Left lung (tissue), 10 donors: ENCODE data around the gene EHMT1. TPM values are rescaled to one million over a fixed set of nuclear protein-coding genes. Genes with fewer than 3 reads are reported as not detected.

Source experiments
- ATAC-seq: fragments of 200-7000 bp; cut with Tn5 transposase; one replicate; pipeline ENCODE4 v1.9.1; 2020; ENCODE audit warnings: moderate library complexity
- DNase-seq, 4 donors: peaks; one replicate each; pipeline ENCODE4 v3.0.0-alpha.2; 2013 to 2020
- H3K27ac ChIP-seq, 2 donors: fragments of 200-600 bp; sonication (generic) in 1 of 2; one replicate each; pipeline versions ENCODE4 v1.5.0 to v1.8.0; 2020 to 2021
- H3K27me3 ChIP-seq, 2 donors: fragments of 200-600 bp; sonication (generic) in 1 of 2; one replicate each; pipeline versions ENCODE4 v1.5.0 to v1.8.0; 2020 to 2021
- H3K36me3 ChIP-seq, 2 donors: fragments of 200-600 bp; sonication (generic) in 1 of 2; one replicate each; pipeline versions ENCODE4 v1.5.0 to v1.8.0; 2020 to 2021
- H3K4me1 ChIP-seq, 2 donors: fragments of 200-600 bp; one replicate each; pipeline ENCODE4 v1.8.0; 2021
- H3K4me3 ChIP-seq, 2 donors: fragments of 200-600 bp; sonication (generic) in 1 of 2; one replicate each; pipeline versions ENCODE4 v1.5.0 to v1.8.0; 2020 to 2021; ENCODE audit warnings: mild to moderate bottlenecking in 1 of 2
- H3K9me3 ChIP-seq, 2 donors: fragments of 200-600 bp; sonication (generic) in 1 of 2; one replicate each; pipeline versions ENCODE4 v1.5.0 to v1.8.0; 2020 to 2021
- CTCF ChIP-seq, 2 donors: fragments of 200-600 bp; sonication (generic) in 1 of 2; IDR thresholded peaks; one replicate each; pipeline versions ENCODE4 v1.5.0 to v1.8.0; 2021; ENCODE audit warnings: antibody characterized with exemption in 2 of 2
- intact Hi-C, 2 donors: fragments of 100-400 bp; cut with DNase I; formaldehyde crosslinking; loops; one replicate each; pipeline versions ENCODE4 v1.11.2 to v1.14.2; 2022
- polyA plus RNA-seq, 6 donors: library from polyadenylated mRNA; unstranded; fragments of 120-200 nt; gene quantifications; one replicate each; pipeline ENCODE4 v1.2.1, GENCODE V29; 2013; ENCODE audit not compliant: insufficient read length in 6 of 6
- total RNA-seq, 2 donors: library from RNA; stranded (reverse); fragmentation: NEBNext Ultra II Directional; extraction: Animal tissue kit (Norgen Biotek cat#: 25700); gene quantifications; one replicate each; pipeline ENCODE4 v1.2.1, GENCODE V29; 2021
- donor health status: DM: no; HTN: yes; CAD: no.
- donor health status: DM: no; HTN: no; CAD: no.

EHMT1 gene
- total and polyA plus RNA-seq, 8 donors: 71.5 to 92.7 (median 82.7) TPM

GRCh38 chr9:137680444-137681358 lies 61.9 kb downstream of the EHMT1 start:
- H3K9me3 ChIP-seq: no peaks in the 10 kb centered on the region
- ATAC-seq (peak; percentile 61), DNase-seq (no peak)
- peaks cover 0 to 7% of the 10 kb centered on the region in 2 donors for H3K36me3 ChIP-seq
- no peak overlapping the region for H3K4me3 ChIP-seq
- no peak overlapping the region for H3K27ac ChIP-seq
- H3K4me1 ChIP-seq: peaks cover 12 to 32% of the 10 kb centered on the region in 2 donors
- H3K27me3 ChIP-seq: no peaks in the 10 kb centered on the region
- intact Hi-C loops: no loop called here
- TF ChIP-seq CTCF (IDR thresholded peaks at IDR 0.05): no peak

- H3K9me3 ChIP-seq: no peaks in the 10 kb centered on the region
- intact Hi-C loops: no loop called here
- peaks cover 12 to 33% of the 10 kb centered on the region in 2 donors for H3K4me1 ChIP-seq
- DNase-seq (no peak), ATAC-seq (peak; percentile 83)
- peaks cover 0 to 7% of the 10 kb centered on the region in 2 donors for H3K36me3 ChIP-seq
- TF ChIP-seq CTCF (IDR thresholded peaks at IDR 0.05): no peak
- H3K4me3 ChIP-seq: no peak overlapping the region
- no peaks in the 10 kb centered on the region for H3K27me3 ChIP-seq
- no peak overlapping the region for H3K27ac ChIP-seq
Measured at GRCh38 chr9:137682428-137683105, 63.8 kb downstream of the EHMT1 start.

GRCh38 chr9:137683262-137683864 lies 64.6 kb downstream of the EHMT1 start:
- H3K27ac ChIP-seq: no peak overlapping the region
- H3K27me3 ChIP-seq: no peaks in the 10 kb centered on the region
- H3K4me1 ChIP-seq: peaks cover 12 to 36% of the 10 kb centered on the region in 2 donors
- ATAC-seq (no peak), DNase-seq (no peak)
- H3K9me3 ChIP-seq: no peaks in the 10 kb centered on the region
- intact Hi-C loops: no loop called here
- peaks cover 0 to 3% of the 10 kb centered on the region in 2 donors for H3K36me3 ChIP-seq
- TF ChIP-seq CTCF (IDR thresholded peaks at IDR 0.05): no peak
- no peak overlapping the region for H3K4me3 ChIP-seq

- H3K9me3 ChIP-seq: no peaks in the 10 kb centered on the region
- TF ChIP-seq CTCF (IDR thresholded peaks at IDR 0.05): no peak
- H3K4me1 ChIP-seq: peaks cover 16 to 44% of the 10 kb centered on the region in 2 donors
- H3K27ac ChIP-seq: no peak overlapping the region
- no peak for DNase-seq
- intact Hi-C loops: no loop called here
- ATAC-seq: peak; percentile 28
- H3K27me3 ChIP-seq: no peaks in the 10 kb centered on the region
- H3K36me3 ChIP-seq: peaks cover 0 to 3% of the 10 kb centered on the region in 2 donors
- no peak overlapping the region for H3K4me3 ChIP-seq
Measured at GRCh38 chr9:137685035-137685740, 66.4 kb downstream of the EHMT1 start.
